Neural progenitor cell (in vitro differentiated cells): ENCODE measurements around the gene RBP5.

Experiments used
- EZH2 ChIP-seq: fragments of 200-600 bp; sonication (generic); IDR thresholded peaks from 2 replicates; pipeline ENCODE4 v1.6.1; 2017; ENCODE audit warnings: antibody characterized with exemption, mild to moderate bottlenecking, moderate library complexity
- EZH2phosphoT487 ChIP-seq: fragments of 200-600 bp; sonication (generic); IDR thresholded peaks from 2 replicates; pipeline ENCODE4 v1.6.1; 2017; ENCODE audit warnings: antibody characterized with exemption
- TF ChIP-seq, protein P1 (sequence below): fragments of 200-600 bp; sonication (generic); IDR thresholded peaks from 2 replicates; pipeline ENCODE4 v1.5.1; 2017; ENCODE audit warnings: antibody characterized with exemption, mild to moderate bottlenecking

DNA sequence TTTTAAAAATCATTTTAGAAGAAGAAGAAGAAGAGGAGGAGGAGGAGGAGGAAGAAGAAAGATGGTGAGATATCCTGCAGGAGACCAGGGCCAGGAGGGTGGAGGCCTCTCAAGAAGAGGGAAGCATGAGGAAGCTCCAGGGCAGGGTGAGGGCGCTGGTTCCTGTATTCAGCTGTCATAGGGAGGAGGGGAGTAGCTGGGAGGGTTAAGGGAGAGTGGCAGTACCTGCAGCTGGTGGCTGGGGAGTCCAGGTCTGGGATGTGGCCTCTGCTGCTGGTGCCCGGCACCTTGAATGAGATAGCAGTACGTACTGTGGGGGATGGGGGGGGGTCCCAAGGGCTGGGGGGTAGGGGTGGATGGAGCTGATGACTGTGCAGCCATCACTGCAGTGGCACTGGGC lies 9.8 kb downstream of the RBP5 start:
- no peak for TF ChIP-seq EZH2phosphoT487
- TF ChIP-seq, protein P1, sequence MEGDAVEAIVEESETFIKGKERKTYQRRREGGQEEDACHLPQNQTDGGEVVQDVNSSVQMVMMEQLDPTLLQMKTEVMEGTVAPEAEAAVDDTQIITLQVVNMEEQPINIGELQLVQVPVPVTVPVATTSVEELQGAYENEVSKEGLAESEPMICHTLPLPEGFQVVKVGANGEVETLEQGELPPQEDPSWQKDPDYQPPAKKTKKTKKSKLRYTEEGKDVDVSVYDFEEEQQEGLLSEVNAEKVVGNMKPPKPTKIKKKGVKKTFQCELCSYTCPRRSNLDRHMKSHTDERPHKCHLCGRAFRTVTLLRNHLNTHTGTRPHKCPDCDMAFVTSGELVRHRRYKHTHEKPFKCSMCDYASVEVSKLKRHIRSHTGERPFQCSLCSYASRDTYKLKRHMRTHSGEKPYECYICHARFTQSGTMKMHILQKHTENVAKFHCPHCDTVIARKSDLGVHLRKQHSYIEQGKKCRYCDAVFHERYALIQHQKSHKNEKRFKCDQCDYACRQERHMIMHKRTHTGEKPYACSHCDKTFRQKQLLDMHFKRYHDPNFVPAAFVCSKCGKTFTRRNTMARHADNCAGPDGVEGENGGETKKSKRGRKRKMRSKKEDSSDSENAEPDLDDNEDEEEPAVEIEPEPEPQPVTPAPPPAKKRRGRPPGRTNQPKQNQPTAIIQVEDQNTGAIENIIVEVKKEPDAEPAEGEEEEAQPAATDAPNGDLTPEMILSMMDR, result no peak
- TF ChIP-seq EZH2, result no peak
